GM13977 (cell line): ENCODE data around the gene PRAMEF5.
"Not testable (repeated sequence)": the region's sequence is repeated elsewhere in the genome, so short reads cannot be mapped to it uniquely, and the experiment has no call there.

ENCODE experiments used
- DNase-seq: peaks from one replicate; pipeline ENCODE4 v3.0.0; 2012; ENCODE audit warnings: low spot score
- CTCF ChIP-seq: IDR thresholded peaks from 2 replicates; pipeline ENCODE4 v1.5.1; 2012; ENCODE audit warnings: mild to moderate bottlenecking, control low read depth; ENCODE audit not compliant: insufficient read depth; ENCODE audit errors: extremely low read depth, missing control alignments
- in situ Hi-C: fragments of 300-500 bp; cut with MboI; formaldehyde crosslinking; loops from one replicate; pipeline ENCODE4 v1.12.0; 2022; ENCODE audit warnings: low sequenced_read_pairs, low pct_unique_long_range_greater_than_20kb, mixed read lengths, inconsistent platforms; ENCODE audit not compliant: unreplicated experiment

The PRAMEF5 gene

GRCh38 chr1:13253898-13254297 is at the start of gene PRAMEF5:
Gene PRAMEF5 (plus strand): TSS chr1:13254198. CDS start chr1:13259269, 5,071 bp downstream.
- in situ Hi-C loops, DNase-seq: not testable (repeated sequence)

GRCh38 chr1:13208712-13209111 is 45.3 kb upstream of the PRAMEF5 start:
- DNase-seq, in situ Hi-C loops: not testable (repeated sequence)

DNA sequence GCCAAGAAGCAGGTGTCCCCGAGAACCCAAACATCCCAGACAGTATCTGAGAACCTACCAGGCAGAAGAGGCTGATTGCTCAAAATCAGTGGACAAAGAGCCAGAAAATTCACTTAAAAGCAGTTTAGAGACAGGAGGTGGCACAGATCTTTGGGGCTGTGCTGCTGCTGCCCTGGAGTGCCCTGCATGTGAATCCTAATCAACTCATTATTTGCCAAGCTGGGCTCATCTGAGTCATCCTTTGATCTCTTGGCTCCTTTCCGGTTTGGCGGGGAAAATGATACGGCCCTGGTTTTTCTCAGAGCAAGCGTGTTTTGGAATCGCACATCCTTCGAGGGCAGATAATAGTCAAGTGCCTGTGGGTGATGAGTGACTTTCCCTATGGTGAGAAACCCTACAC is 37.4 kb upstream of the PRAMEF5 start:
- in situ Hi-C loops, DNase-seq: not testable (repeated sequence)

GRCh38 chr1:13219203-13219602 is 34.8 kb upstream of the PRAMEF5 start:
- in situ Hi-C loops, DNase-seq: not testable (repeated sequence)

GRCh38 chr1:13222788-13223187 is 31.2 kb upstream of the PRAMEF5 start:
- in situ Hi-C loops, DNase-seq: not testable (repeated sequence)

GRCh38 chr1:13224480-13225060 is 29.4 kb upstream of the PRAMEF5 start:
- in situ Hi-C loops = loop anchor here (25.0 kb wide), 2 partner anchors 662 to 912 kb away; no protein-coding TSS in a partner anchor
- no peak for TF ChIP-seq CTCF
- no peak for DNase-seq

DNA sequence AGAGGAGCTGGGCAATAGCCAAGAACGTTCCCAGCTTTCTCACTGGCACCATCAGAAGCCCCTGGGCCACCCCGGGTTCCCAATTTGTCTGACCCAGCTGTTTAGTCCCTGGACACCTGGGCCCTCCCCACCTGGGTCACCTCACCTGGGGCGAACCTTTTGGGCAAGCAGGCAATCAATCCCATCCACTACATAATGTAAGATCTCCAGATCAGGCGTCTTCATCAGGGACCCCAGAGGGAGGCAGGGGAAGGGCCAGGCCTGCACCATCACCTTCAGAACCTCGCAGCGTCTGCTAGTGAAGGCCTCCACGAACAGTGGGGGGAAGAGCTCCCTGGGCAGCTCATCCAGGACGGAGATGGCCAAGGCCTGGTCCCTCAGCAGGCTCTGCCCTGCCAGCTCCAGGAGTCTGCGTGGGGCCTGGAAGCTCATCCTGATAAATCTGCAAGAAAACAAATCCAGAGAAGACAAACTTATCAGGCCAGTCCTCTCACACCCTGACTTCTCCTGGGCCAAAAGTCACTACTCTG is 28.3 kb upstream of the PRAMEF5 start, which contains the start of gene PRAMEF18:
PRAMEF18 (minus strand) TSS at position 480 of the 530 bp plus-strand sequence; CDS start at position 432, 48 bp downstream.
- in situ Hi-C loops = loop anchor here (25.0 kb wide), 2 partner anchors 663 to 913 kb away; no protein-coding TSS in a partner anchor
- not testable (repeated sequence) for DNase-seq

DNA sequence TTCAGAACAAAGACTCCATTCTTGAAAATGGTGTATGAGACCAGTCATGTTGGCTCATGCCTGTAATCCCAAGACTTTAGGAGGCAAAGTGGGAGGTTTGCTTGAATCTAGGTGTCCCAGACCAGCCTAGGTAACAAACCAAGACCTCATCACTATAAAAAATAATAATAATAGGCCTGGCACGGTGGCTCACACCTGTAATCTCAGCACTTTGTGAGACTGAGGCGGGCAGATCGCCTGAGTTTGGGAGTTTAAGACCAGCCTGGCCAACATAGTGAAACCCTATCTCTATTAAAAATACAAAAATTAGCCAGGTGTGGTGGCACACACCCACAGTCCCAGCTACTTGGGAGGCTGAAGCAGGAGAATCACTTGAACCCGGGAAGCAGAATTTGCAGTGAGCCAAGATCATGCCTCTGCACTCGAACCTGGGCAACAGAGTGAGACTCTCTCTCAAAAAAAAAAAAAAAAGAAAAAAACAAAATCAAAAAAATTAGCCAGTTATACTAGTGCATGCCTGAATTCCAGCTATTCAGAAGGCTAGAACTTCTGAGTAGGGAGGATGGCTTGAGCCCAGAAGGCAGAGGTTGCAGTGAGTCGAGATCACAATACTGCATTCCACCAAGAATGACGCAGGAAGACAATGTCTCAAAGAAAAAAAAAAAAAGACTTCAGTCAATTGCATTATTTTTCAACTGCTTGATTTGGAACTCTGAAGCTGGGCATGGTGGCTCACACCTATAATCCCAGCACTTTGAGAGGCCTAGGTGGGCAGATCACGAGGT is 26.5 kb upstream of the PRAMEF5 start:
- not testable (repeated sequence) for DNase-seq
- in situ Hi-C loops = loop anchor here (25.0 kb wide), 2 partner anchors 665 to 915 kb away; no protein-coding TSS in a partner anchor

GRCh38 chr1:13228343-13228781 is 25.6 kb upstream of the PRAMEF5 start:
- TF ChIP-seq CTCF = peak; percentile 79
- DNase-seq = peak; percentile 56
- in situ Hi-C loops = loop anchor here (25.0 kb wide), 2 partner anchors 666 to 916 kb away; no protein-coding TSS in a partner anchor

DNA sequence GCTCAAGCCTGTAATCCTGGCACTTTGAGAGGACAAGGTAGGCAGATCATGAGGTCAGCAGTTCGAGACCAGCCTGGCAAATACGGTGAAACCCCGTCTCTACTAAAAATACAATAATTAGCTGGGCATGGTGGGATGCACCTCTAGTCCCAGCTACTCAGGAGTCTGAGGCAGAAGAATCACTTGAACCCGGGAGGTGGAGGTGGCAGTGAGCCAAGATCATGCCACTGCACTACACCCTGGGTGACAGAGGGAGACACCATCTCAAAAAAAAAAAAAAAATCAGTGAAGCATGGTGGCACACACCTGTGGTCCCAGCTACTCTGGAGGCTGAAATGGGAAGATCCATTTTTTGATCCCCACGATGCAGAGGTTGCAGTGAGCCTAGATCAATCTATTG is 23.9 kb upstream of the PRAMEF5 start:
- in situ Hi-C loops = loop anchor here (25.0 kb wide), 2 partner anchors 668 to 918 kb away; no protein-coding TSS in a partner anchor

GRCh38 chr1:13230601-13231000 is 23.4 kb upstream of the PRAMEF5 start:
- in situ Hi-C loops = loop anchor here (25.0 kb wide), 2 partner anchors 668 to 918 kb away; no protein-coding TSS in a partner anchor
- DNase-seq = peak; percentile 6

More for the DNA sequence above, 23.9 kb upstream of the PRAMEF5 start:
- DNase-seq = not testable (repeated sequence)

GRCh38 chr1:13231061-13231750 is 22.8 kb upstream of the PRAMEF5 start:
- DNase-seq = not testable (repeated sequence)
- in situ Hi-C loops = loop anchor here (25.0 kb wide), 2 partner anchors 669 to 919 kb away; no protein-coding TSS in a partner anchor

- in situ Hi-C loops = loop anchor here (25.0 kb wide), 2 partner anchors 670 to 920 kb away; no protein-coding TSS in a partner anchor
- DNase-seq = not testable (repeated sequence)
Observed at GRCh38 chr1:13232056-13232455, 21.9 kb upstream of the PRAMEF5 start.

GRCh38 chr1:13234057-13234456 is 19.9 kb upstream of the PRAMEF5 start:
- in situ Hi-C loops = loop anchor here (25.0 kb wide), 2 partner anchors 672 to 922 kb away; no protein-coding TSS in a partner anchor

More at GRCh38 chr1:13234057-13234456, 19.9 kb upstream of the PRAMEF5 start:
- not testable (repeated sequence) for DNase-seq
